ENCODE measurements around the gene IRF8.

DNA sequence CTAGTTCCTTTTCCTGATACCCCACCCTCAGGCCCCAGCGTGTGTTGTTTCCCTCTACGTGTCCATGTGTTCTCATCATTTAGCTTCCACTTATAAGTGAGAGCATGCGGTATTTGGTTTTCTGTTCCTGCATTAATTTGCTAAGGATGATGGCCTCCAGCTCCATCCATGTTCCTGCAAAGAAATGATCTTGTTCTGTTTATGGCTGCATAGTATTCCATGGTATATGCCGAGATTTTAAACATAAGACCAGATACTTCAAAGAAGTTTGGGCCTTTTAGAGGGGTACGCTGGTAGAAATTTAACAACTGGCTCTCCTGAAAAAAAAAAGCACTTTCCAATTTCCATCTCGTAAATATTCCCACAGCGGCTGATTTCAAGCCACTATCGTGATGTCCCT, 59.8 kb downstream of the IRF8 start:
- TF ChIP-seq CTCF (conservative IDR thresholded peaks at IDR 0.05; ENCODE audit: low read length) (no peak), EZH2phosphoT487 (IDR thresholded peaks at IDR 0.05; ENCODE audit: borderline replicate concordance) (no peak)
